ENCODE data around the gene CADPS.

CADPS gene

DNA sequence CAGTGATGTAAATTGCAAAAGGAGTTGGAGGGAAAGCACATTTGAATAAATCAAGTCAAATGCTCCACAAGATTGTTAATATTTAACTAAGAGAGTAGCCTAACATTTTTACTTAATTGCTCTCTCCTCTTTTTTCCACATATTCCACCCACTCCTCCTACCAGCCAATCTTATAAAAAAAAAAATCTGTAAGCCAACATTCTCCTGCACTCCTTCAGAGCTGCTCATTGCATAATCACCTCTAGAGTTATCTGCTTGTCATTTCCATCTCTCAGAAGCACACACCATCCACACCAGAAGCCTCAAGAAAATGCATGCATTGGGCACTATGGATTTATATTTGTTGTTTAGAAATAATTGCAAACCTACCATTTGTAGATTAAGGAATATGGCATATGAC, 64.1 kb downstream of the CADPS start:
- H3K4me3 ChIP-seq (ENCODE audit: low read length): no peak overlapping the region
- TF ChIP-seq ZNF274 (IDR thresholded peaks at IDR 0.05; ENCODE audit: low read depth, low read length): no peak

DNA sequence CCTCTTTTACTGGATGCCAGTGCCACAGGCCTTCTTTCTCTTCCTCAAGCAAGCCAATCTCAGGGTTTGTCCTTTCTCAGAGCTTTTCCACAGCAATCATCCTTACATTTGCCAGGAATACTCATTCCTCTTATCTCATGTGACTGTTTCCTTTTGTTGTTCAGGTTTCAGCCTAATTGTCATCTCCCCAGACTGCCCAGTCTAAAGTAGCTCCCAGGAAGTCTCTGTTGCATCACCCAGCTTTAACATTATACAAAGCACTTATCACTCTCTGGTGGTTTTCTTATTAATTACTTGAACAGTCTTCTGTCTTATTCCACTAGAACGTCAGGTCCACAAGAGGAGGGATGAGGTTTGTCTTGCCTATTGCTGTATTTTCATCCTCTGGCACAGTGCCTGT, 65.8 kb downstream of the CADPS start:
- H3K4me3 ChIP-seq (ENCODE audit: low read length): no peak overlapping the region
- TF ChIP-seq ZNF274 (IDR thresholded peaks at IDR 0.05; ENCODE audit: low read depth, low read length): no peak

GRCh38 chr3:62805580-62806277, 69.5 kb downstream of the CADPS start:
- TF ChIP-seq ZNF274 (IDR thresholded peaks at IDR 0.05; ENCODE audit: low read depth, low read length): no peak

GRCh38 chr3:62805106-62805505, 70.1 kb downstream of the CADPS start:
- H3K4me3 ChIP-seq (ENCODE audit: low read length): no peak overlapping the region
- TF ChIP-seq ZNF274 (IDR thresholded peaks at IDR 0.05; ENCODE audit: low read depth, low read length): no peak

More at GRCh38 chr3:62805580-62806277, 69.5 kb downstream of the CADPS start:
- H3K4me3 ChIP-seq (ENCODE audit: low read length): no peak overlapping the region

GRCh38 chr3:62803276-62803675, 71.9 kb downstream of the CADPS start:
- TF ChIP-seq ZNF274 (IDR thresholded peaks at IDR 0.05; ENCODE audit: low read depth, low read length): no peak
- no peak overlapping the region for H3K4me3 ChIP-seq (ENCODE audit: low read length)

- no peak overlapping the region for H3K4me3 ChIP-seq (ENCODE audit: low read length)
- TF ChIP-seq ZNF274 (IDR thresholded peaks at IDR 0.05; ENCODE audit: low read depth, low read length): no peak
Measured at GRCh38 chr3:62798000-62798399, 77.2 kb downstream of the CADPS start.

GRCh38 chr3:62797132-62797531, 78.1 kb downstream of the CADPS start:
- no peak overlapping the region for H3K4me3 ChIP-seq (ENCODE audit: low read length)
- no peak for TF ChIP-seq ZNF274 (IDR thresholded peaks at IDR 0.05; ENCODE audit: low read depth, low read length)

DNA sequence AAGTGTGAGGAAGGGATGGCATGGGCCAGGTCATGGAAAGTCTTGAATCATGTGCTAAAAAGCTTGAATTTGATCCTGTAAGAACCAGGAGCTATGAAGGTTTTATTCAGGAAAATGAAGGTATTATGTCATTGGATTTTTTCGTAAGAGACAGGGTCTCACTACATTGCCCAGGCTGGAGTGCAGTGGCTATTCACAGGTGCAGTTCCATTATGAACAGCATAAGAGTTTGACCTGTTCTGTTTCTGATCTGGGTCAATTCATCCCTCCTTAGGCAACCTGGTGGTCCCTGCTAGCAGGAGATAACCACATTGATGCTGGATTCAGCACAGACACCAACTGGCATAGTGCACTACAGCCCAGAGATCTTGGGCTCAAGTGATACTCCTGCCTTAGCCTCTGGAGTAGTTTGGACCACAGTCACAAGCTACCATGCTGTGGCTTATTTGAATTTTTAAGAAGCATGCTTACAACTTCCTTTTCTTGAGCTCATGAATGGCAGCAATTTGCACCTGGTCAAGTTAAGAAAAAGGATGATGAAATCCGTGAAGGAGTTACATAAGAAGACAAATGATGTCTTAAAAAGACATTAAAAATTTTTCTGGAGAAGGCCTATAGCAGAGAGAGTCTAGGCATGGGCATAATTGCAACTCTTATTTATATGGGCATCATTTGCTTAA, 79.1 kb downstream of the CADPS start:
- TF ChIP-seq ZNF274 (IDR thresholded peaks at IDR 0.05; ENCODE audit: low read depth, low read length): no peak

DNA sequence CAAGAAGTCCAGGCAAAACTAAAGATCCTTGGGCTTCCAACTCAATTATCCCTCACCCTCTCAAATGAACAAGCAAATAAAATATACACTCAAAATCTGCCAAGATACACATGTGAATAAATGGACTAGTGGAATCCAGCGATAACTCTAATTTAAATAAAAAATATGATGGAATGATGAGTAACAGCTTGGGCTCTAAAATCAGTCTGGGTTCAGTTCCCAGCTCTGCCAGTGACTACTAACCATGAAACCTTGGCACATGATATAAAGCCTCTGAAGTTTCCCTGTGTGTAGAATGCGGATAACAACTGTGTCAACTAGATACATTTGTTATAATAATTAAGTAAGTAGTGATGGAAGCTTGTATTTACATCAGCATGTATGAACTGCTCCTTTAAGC, 81.3 kb downstream of the CADPS start:
- no peak for TF ChIP-seq ZNF274 (IDR thresholded peaks at IDR 0.05; ENCODE audit: low read depth, low read length)
- no peak overlapping the region for H3K4me3 ChIP-seq (ENCODE audit: low read length)

More for the DNA sequence above, 79.1 kb downstream of the CADPS start:
- H3K4me3 ChIP-seq (ENCODE audit: low read length): no peak overlapping the region

DNA sequence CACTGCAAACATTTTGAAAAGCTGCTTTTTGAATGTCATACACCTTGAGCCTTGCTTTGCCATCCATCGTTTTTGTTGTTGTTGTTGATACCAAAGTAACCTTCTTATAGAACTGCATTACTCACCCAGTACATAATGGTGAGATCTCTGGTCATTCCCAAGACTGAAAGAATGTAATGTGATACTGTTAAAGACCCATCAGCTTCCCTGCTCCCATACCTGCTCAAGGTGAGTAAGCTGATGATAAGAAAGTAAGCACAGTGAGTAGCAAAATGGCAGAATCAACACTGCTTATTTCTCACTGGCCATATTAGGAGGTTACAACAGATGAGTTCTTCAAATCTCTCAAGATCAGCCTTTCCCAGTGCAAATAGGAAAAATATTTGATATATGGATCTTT, 89.8 kb downstream of the CADPS start:
- H3K4me3 ChIP-seq (ENCODE audit: low read length): no peak overlapping the region

DNA sequence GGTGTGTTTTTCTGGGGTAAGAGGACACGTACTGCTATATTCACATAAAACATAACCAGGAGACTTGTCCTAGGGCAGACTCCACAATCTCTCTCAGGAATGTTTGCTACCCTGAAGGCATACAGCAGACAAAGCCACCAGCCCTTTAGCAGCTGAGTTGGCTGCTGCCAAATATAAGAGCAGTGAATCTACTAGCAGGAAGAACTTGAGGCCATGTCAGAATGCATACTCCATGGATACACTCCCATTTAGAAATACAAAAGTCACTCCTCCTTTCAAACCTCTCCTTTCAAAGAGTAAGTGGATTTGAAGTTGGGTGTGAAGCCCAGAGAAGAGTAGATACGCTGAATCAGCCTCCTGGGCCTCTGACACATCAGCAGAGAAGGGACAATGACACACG, 94.1 kb downstream of the CADPS start:
- no peak for TF ChIP-seq ZNF274 (IDR thresholded peaks at IDR 0.05; ENCODE audit: low read depth, low read length)
- no peak overlapping the region for H3K4me3 ChIP-seq (ENCODE audit: low read length)

More for the DNA sequence above, 89.8 kb downstream of the CADPS start:
- TF ChIP-seq ZNF274 (IDR thresholded peaks at IDR 0.05; ENCODE audit: low read depth, low read length): no peak

- TF ChIP-seq ZNF274 (IDR thresholded peaks at IDR 0.05; ENCODE audit: low read depth, low read length): no peak
- H3K4me3 ChIP-seq (ENCODE audit: low read length): no peak overlapping the region
Measured at GRCh38 chr3:62777674-62778073, 97.5 kb downstream of the CADPS start.

DNA sequence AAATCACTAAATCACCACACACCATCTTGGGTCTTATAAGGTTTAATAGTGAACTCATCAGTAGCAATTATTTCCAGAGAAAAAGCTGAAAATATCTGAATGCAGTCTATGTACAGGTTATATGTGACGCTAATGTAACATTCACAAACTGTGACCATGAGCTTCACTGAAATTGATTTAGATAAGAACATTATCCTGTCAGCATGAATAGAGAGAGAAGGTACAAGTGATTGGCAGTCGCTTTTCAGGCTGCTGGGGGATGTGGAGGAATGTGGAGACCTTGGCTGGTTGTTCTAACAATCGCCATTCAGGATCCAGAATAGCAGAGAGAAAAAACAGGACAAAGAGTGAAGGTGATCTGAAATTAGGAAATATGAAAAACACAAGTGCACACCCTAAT, 98.1 kb downstream of the CADPS start:
- no peak for TF ChIP-seq ZNF274 (IDR thresholded peaks at IDR 0.05; ENCODE audit: low read depth, low read length)

DNA sequence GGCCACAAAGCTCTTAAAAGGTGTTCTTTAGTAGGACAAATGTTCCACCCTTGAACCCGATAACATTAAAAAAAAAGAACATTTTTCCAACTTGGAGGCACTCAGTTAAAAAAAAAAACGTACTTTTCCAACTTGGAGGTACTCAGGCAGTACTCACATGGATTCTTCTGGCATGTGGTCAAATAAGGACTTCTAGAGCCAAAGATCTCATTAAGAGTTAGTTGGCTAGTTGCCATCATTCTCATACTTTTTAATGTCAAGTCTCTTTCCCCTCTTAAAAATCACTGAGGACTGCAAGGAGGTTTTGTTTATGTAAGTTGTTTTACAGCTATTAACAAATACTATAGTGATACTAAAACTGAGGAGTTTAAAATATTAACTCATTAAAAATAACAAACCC, 101.0 kb downstream of the CADPS start:
- no peak overlapping the region for H3K4me3 ChIP-seq (ENCODE audit: low read length)
- no peak for TF ChIP-seq ZNF274 (IDR thresholded peaks at IDR 0.05; ENCODE audit: low read depth, low read length)

More for the DNA sequence above, 98.1 kb downstream of the CADPS start:
- no peak overlapping the region for H3K4me3 ChIP-seq (ENCODE audit: low read length)

DNA sequence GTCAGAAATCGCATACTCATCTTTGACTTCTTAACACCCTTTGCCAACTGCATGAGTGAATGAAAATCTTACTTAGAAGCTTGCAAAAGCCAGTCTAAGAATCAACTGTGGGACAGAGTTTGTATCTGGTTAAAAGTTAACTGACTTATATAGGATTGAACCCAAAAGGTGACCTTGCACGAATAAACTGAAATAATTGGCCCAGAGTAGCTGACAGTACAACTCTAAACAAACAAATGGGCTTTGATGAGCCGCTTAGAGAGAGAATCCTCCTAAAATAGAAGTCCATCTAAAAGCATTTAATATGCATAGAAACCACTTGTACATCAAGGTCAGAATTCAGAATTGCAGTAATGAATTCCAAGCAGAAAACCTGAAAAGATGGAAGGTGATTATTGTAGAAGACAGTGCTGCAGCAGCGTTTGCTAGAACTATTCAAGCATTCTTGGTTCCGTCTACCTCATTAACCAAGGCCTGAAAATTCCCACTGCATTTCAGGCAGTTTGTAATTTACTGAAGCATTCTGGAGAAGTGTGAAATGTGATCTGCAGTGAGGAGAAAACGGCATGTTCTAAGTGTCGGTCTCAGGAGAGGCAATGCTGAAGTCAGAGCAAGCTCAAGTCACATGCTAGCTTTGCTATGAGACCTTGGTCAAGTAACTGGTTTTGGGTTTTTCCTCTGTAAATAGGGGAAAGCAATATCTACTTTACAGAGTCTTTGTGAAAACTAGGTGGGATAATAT, 103.7 kb downstream of the CADPS start:
- no peak for TF ChIP-seq ZNF274 (IDR thresholded peaks at IDR 0.05; ENCODE audit: low read depth, low read length)
- H3K4me3 ChIP-seq (ENCODE audit: low read length): no peak overlapping the region

All from GM08714 (cell line).